Muscle of leg (tissue), 11 donors: ENCODE data around the gene LRRN4CL. TPM values are rescaled to one million over a fixed set of nuclear protein-coding genes. Genes with fewer than 3 reads are reported as not detected.
A peak's percentile ranks its signal among the peaks of the same experiment; 100 is the strongest.
"Not testable (repeated sequence)": the region's sequence is repeated elsewhere in the genome, so short reads cannot be mapped to it uniquely, and the experiment has no call there.

Source experiments
- DNase-seq: peaks from one replicate; pipeline ENCODE4 v3.0.0; 2013
- H3K27ac ChIP-seq: one replicate; pipeline ENCODE4 v1.5.1; 2013; ENCODE audit warnings: mild to moderate bottlenecking, low read length, control low read depth
- H3K27me3 ChIP-seq: one replicate; pipeline ENCODE4 v1.6.1; 2013; ENCODE audit warnings: low read length; ENCODE audit not compliant: control insufficient read depth, insufficient read depth
- H3K36me3 ChIP-seq: one replicate; pipeline ENCODE4 v1.6.1; 2013; ENCODE audit warnings: low read length; ENCODE audit not compliant: control insufficient read depth, insufficient read depth
- H3K4me1 ChIP-seq: one replicate; pipeline ENCODE4 v1.6.1; 2013; ENCODE audit warnings: low read length; ENCODE audit not compliant: control insufficient read depth, insufficient read depth
- H3K4me3 ChIP-seq: one replicate; pipeline ENCODE4 v1.5.1; 2013; ENCODE audit warnings: low read length, control low read depth
- H3K9me3 ChIP-seq: replicated peaks from 2 replicates; pipeline ENCODE4 v1.6.1; 2013; ENCODE audit warnings: low read depth, low read length; ENCODE audit not compliant: control insufficient read depth
- WGBS: methylation state at CpG from one replicate; pipeline ENCODE4 v1.1.5; 2013; ENCODE audit warnings: missing lambda C conversion rate; ENCODE audit not compliant: insufficient coverage; 5-methylcytosine and 5-hydroxymethylcytosine counted together
- polyA plus RNA-seq, 8 donors: library from polyadenylated mRNA; unstranded; fragments of 120-200 nt; gene quantifications; one replicate each; pipeline versions ENCODE4 v1.2.1 to v1.2.3, GENCODE V29; 2013; ENCODE audit warnings: inconsistent platforms in 1 of 8, low replicate concordance in 1 of 8; ENCODE audit not compliant: insufficient read length in 8 of 8, insufficient read depth in 1 of 8
- total RNA-seq: library from RNA; stranded (reverse); fragments of 120-200 nt; gene quantifications from one replicate; pipeline ENCODE4 v1.2.4, GENCODE V29; 2013

LRRN4CL gene
- total and polyA plus RNA-seq, 9 donors, result 13.7 to 31.6 (median 16.8) TPM

- WGBS, result 100% methylated on average over 1 of the region's 4 CpGs
- not testable (repeated sequence) for H3K27ac ChIP-seq, H3K9me3 ChIP-seq, DNase-seq, H3K4me3 ChIP-seq, H3K27me3 ChIP-seq
- Histone ChIP-seq H3K4me1 (peaks cover 33% of the 10 kb centered on the region), H3K36me3 (peaks cover 26% of the 10 kb centered on the region)
Observed at GRCh38 chr11:62703921-62704320, 14.6 kb upstream of the LRRN4CL start.

GRCh38 chr11:62702246-62702645 is 12.9 kb upstream of the LRRN4CL start:
- H3K4me3 ChIP-seq, result no peak overlapping the region
- peaks cover 24% of the 10 kb centered on the region for H3K36me3 ChIP-seq
- WGBS, result 100% methylated on average over 3 of the region's 11 CpGs
- H3K9me3 ChIP-seq, result no peaks in the 10 kb centered on the region
- no peaks in the 10 kb centered on the region for H3K27me3 ChIP-seq
- DNase-seq, result no peak
- H3K4me1 ChIP-seq, result peaks cover 21% of the 10 kb centered on the region
- no peak overlapping the region for H3K27ac ChIP-seq

GRCh38 chr11:62694455-62695167 is 5.3 kb upstream of the LRRN4CL start:
- Histone ChIP-seq H3K27me3 (no peaks in the 10 kb centered on the region), H3K4me3 (no peak overlapping the region), H3K4me1 (peaks cover 18% of the 10 kb centered on the region), H3K36me3 (peaks cover 44% of the 10 kb centered on the region), H3K27ac (no peak overlapping the region), H3K9me3 (no peaks in the 10 kb centered on the region)
- DNase-seq, result peak; percentile 89
- WGBS, result 37% methylated on average over 13 of the region's 14 CpGs

GRCh38 chr11:62693624-62694023 is 4.3 kb upstream of the LRRN4CL start:
- H3K27me3 ChIP-seq, DNase-seq, H3K9me3 ChIP-seq, H3K4me3 ChIP-seq, H3K27ac ChIP-seq: not testable (repeated sequence)
- WGBS, result no CpG with 5 or more reads among the region's 4 CpGs
- peaks cover 28% of the 10 kb centered on the region for H3K4me1 ChIP-seq
- peaks cover 44% of the 10 kb centered on the region for H3K36me3 ChIP-seq

GRCh38 chr11:62688491-62688890 is 839 bp downstream of the LRRN4CL start:
- Histone ChIP-seq H3K4me3 (peak overlapping the region; percentile 46), H3K27me3 (peaks cover 7% of the 10 kb centered on the region), H3K36me3 (peaks cover 30% of the 10 kb centered on the region), H3K4me1 (peaks cover 36% of the 10 kb centered on the region), H3K27ac (peak overlapping the region; percentile 96), H3K9me3 (no peaks in the 10 kb centered on the region)
- WGBS, result no CpG with 5 or more reads among the region's 1 CpG
- no peak for DNase-seq

- no peak for DNase-seq
- H3K36me3 ChIP-seq, result peaks cover 24% of the 10 kb centered on the region
- whole genome bisulfite sequencing, result 19% methylated on average over 74 of the region's 74 CpGs
- H3K27me3 ChIP-seq, result peaks cover 7% of the 10 kb centered on the region
- no peaks in the 10 kb centered on the region for H3K9me3 ChIP-seq
- peaks cover 36% of the 10 kb centered on the region for H3K4me1 ChIP-seq
- H3K27ac ChIP-seq, result peak overlapping the region; percentile 96
- peak overlapping the region; percentile 46 for H3K4me3 ChIP-seq
Observed at GRCh38 chr11:62687508-62688396, 1.6 kb downstream of the LRRN4CL start.

- Histone ChIP-seq H3K4me3 (no peak overlapping the region), H3K4me1 (peaks cover 15% of the 10 kb centered on the region), H3K9me3 (no peaks in the 10 kb centered on the region), H3K36me3 (peaks cover 4% of the 10 kb centered on the region), H3K27ac (no peak overlapping the region), H3K27me3 (peaks cover 2% of the 10 kb centered on the region)
- 91% methylated on average over 3 of the region's 7 CpGs for WGBS
- DNase-seq, result no peak
Observed at GRCh38 chr11:62682518-62682917, 6.8 kb downstream of the LRRN4CL start.

- no peaks in the 10 kb centered on the region for H3K27me3 ChIP-seq
- H3K4me1 ChIP-seq, result peaks cover 17% of the 10 kb centered on the region
- 0% methylated on average over 1 of the region's 4 CpGs for WGBS
- peak; percentile 87 for DNase-seq
- H3K27ac ChIP-seq, result peak overlapping the region; percentile 51
- peaks cover 19% of the 10 kb centered on the region for H3K36me3 ChIP-seq
- H3K4me3 ChIP-seq, result no peak overlapping the region
- no peaks in the 10 kb centered on the region for H3K9me3 ChIP-seq
Observed at GRCh38 chr11:62680825-62681240, 8.5 kb downstream of the LRRN4CL start.

GRCh38 chr11:62678770-62679696 is 10.3 kb downstream of the LRRN4CL start, which contains the start of gene UBXN1:
TSS of gene UBXN1 (minus strand) at chr11:62679073. CDS start at chr11:62678923, 150 bp downstream.
- WGBS, result under 1% methylated on average over 42 of the region's 55 CpGs

More at GRCh38 chr11:62678770-62679696, 10.3 kb downstream of the LRRN4CL start, which contains the start of gene UBXN1:
- Histone ChIP-seq H3K36me3 (peaks cover 22% of the 10 kb centered on the region), H3K27me3 (no peaks in the 10 kb centered on the region), H3K9me3 (no peaks in the 10 kb centered on the region), H3K4me3 (peak within 1 kb of the TSS; percentile 96), H3K27ac (peak within 1 kb of the TSS; percentile 86), H3K4me1 (peaks cover 17% of the 10 kb centered on the region)
- peak; percentile 97 for DNase-seq
